Measurements from ENCODE around the gene ADNP2. TPM values are rescaled to one million over a fixed set of nuclear protein-coding genes. Genes with fewer than 3 reads are reported as not detected.

The ADNP2 gene
- total and polyA plus RNA-seq, 2 experiments from 2014 or later: 19.3 to 66.4 TPM

- H3K27ac ChIP-seq (ENCODE audit: low read depth): no peak overlapping the region
- ATAC-seq (no peak), DNase-seq (ENCODE audit: low spot score) (no peak)
- H3K9me3 Mint-ChIP-seq: no peaks in the 10 kb centered on the region
- H3K27ac Mint-ChIP-seq: peak overlapping the region; percentile 27; the same call in 1 of the 2 replicates
- H3K36me3 Mint-ChIP-seq (ENCODE audit: low read depth): peaks cover 39% of the 10 kb centered on the region
- H2AFZ ChIP-seq: no peak overlapping the region
- no peak overlapping the region for H3K4me3 ChIP-seq
- peaks cover 57% of the 10 kb centered on the region for H4K20me1 ChIP-seq (replicated peaks; ENCODE audit: insufficient read depth)
- no peaks in the 10 kb centered on the region for H3K27me3 ChIP-seq (ENCODE audit: insufficient read depth)
- no peaks in the 10 kb centered on the region for H3K9me2 ChIP-seq (ENCODE audit: insufficient read depth)
- H3K4me2 ChIP-seq: no peak overlapping the region
- peaks cover 11% of the 10 kb centered on the region for H3K4me1 ChIP-seq (ENCODE audit: insufficient read depth)
- peaks cover 100% of the 10 kb centered on the region for H3K79me2 ChIP-seq (replicated peaks; ENCODE audit: insufficient read depth)
- peaks cover 4% of the 10 kb centered on the region for H3K27me3 Mint-ChIP-seq (ENCODE audit: insufficient read depth, low read depth, poor library complexity)
- H3K36me3 ChIP-seq (ENCODE audit: insufficient read depth): peaks cover 4% of the 10 kb centered on the region; the same call in 1 of the 2 replicates
- peaks cover 36% of the 10 kb centered on the region for H3K4me1 Mint-ChIP-seq
- TF ChIP-seq REST (IDR thresholded peaks at IDR 0.05; ENCODE audit: unreplicated experiment): no peak
- no peak for TF ChIP-seq EZH2phosphoT487 (IDR thresholded peaks at IDR 0.05; ENCODE audit: unreplicated experiment)
- no peak for TF ChIP-seq ZNF331 (CRISPR knock-in tag; IDR thresholded peaks at IDR 0.05; ENCODE audit: low read depth)
- no peak for TF ChIP-seq CREB1 (CRISPR knock-in tag; IDR thresholded peaks at IDR 0.05; ENCODE audit: low read depth)
- TF ChIP-seq CTCF (conservative IDR thresholded peaks at IDR 0.05; ENCODE audit: low read depth in 2 of 2): no peak
- TF ChIP-seq JUNB (IDR thresholded peaks at IDR 0.05; ENCODE audit: unreplicated experiment): no peak
- no peak for TF ChIP-seq POLR2AphosphoS5 (IDR thresholded peaks at IDR 0.05; ENCODE audit: low read depth)
- no peak for TF ChIP-seq ZNF114 (CRISPR knock-in tag; IDR thresholded peaks at IDR 0.05)
- TF ChIP-seq NANOG (IDR thresholded peaks at IDR 0.05; ENCODE audit: borderline replicate concordance): no peak
- TF ChIP-seq EZH2 (IDR thresholded peaks at IDR 0.05; ENCODE audit: low read depth, unreplicated experiment): no peak
- TF ChIP-seq ZNF462 (CRISPR knock-in tag; IDR thresholded peaks at IDR 0.05): no peak
- no peak for TF ChIP-seq ETS1 (IDR thresholded peaks at IDR 0.05)
- no peak for TF ChIP-seq STAT1 (IDR thresholded peaks at IDR 0.05; ENCODE audit: unreplicated experiment)
- H3F3A ChIP-seq (replicated peaks; ENCODE audit: low read depth): no peaks in the 10 kb centered on the region
- no peak overlapping the region for H3K4me3 Mint-ChIP-seq
Observed at GRCh38 chr18:80124131-80124530, 15.1 kb downstream of the ADNP2 start.

Data from GM23338 (cell line).